Activated effector memory CD4-positive, alpha-beta T cell treated with anti-CD3 and anti-CD28 coated beads, Interleukin-2, amount 50 U/mL, for 16 hours (primary cell): ENCODE data around the gene CCDC191.

ENCODE experiments used
- DNase-seq: peaks from one replicate; pipeline ENCODE4 v3.0.0-alpha.2; 2020

CCDC191 gene, protein sequence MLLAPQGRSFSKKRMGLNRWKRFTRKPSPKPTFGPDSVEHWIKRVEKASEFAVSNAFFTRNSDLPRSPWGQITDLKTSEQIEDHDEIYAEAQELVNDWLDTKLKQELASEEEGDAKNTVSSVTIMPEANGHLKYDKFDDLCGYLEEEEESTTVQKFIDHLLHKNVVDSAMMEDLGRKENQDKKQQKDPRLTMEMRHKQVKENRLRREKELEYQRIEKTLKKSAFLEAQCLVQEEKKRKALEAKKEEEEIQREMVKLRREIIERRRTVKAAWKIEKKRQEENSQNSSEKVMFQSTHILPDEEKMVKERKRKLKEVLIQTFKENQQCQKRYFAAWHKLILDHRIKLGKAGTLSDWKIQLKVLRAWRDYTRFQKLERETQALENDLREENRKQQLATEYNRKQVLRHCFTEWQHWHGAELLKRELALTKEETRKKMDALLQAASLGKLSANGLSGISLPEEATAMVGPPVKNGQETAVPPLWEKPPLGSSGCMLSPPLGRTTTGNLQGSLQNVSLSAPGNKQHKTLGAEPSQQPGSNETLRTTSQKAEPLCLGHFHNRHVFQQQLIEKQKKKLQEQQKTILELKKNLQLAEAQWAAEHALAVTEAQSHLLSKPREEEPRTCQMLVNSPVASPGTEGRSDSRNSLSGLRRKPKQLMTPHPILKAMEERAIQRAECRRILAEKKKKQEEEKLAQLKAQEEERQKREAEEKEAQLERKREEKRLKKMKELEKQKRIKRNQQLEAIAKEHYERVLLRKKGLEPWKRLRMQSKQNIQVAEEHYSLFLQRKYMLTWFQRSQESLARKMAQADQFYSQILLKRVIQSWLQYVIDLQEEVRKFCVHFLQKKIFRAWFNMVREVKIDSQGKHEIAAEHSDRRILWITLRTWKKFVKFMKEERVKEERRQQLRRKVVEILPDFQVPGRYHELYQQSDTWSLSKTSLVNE

DNA sequence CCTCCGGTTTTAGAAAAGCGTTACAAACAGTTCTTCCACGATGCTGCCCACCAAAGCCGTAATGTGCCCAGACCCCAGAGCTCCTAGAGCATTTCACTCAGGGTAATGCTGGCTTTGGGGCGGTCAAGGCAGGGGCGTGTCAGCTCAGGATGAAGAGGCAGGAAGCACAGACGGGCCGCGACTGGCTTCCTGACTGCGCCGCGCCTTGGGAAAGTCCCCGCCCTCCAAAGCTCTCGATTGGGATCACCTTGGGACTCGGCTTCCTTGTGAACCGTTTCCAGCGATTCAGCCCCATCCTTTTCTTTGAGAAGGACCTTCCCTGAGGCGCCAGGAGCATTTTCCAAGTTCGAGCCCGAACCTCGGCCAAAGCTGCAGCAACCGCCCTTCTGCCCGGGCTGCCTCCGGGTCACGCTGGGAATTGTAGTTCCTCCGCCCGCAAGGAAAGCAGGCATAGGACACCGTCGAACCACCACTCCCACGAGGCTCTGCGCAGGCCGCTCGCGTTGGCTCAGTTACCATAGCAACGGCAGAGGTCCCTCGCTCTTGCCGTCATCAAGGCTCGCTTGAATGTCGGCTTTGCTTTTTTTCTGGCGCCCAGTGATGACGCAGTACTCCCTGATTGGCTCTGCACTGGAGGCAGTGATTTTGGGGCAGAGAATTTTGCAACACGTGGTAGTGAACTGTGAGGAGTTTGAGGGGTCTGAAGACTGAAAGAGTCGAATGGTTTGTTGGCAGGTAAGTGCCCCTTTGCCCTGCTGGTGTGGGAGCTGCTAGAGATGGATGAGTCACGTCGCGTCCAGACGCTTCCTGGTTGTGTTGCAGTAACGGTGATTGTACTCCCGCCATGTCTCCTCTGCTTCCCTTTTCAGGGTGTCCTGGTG is at the start of gene CCDC191, which contains the start of gene QTRT2:
CCDC191 (minus strand) TSS at position 397 of the 881 bp plus-strand sequence; CDS start at position 337, 60 bp downstream.
QTRT2 (plus strand) TSS at position 608 of the 881 bp plus-strand sequence. CDS start 8,521 bp downstream, outside the sequence.
- DNase-seq: peak; percentile 99

DNA sequence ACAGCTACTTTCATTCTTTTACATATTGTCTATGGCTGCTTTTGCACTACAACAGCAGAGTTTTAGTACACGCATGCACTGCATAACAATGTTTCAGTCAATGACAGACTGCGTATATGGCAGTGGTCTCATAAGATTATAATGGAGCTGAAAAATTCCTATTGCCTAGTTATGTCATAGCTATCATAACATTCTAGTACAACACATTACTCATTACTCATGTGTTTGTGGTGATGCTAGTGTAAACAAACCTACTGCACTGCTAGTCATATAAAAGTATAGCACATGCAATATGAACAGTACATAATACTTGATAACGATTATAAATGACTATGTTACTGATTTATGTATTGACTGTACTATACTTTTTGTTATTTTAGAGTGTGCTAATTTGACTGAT is 48.1 kb upstream of the CCDC191 start:
- no peak for DNase-seq

DNA sequence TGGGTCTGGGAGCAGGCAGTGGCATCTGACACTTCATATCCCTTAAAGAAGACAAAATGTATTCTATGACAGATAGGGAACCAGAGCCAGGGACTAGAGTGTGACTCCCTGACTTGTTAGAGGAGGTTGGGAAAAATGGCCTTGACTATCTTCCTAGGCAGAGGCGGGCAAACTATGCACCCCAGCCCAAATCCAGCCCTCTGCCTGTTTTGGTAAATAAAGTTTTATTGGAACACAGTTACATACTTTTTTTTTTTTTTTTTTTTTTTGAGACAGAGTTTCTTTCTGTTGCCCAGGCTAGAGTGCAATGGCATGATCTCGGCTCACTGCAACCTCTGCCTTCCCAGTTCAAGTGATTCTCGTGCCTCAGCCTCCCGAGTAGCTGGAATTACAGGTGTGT is 47.5 kb upstream of the CCDC191 start:
- no peak for DNase-seq

DNA sequence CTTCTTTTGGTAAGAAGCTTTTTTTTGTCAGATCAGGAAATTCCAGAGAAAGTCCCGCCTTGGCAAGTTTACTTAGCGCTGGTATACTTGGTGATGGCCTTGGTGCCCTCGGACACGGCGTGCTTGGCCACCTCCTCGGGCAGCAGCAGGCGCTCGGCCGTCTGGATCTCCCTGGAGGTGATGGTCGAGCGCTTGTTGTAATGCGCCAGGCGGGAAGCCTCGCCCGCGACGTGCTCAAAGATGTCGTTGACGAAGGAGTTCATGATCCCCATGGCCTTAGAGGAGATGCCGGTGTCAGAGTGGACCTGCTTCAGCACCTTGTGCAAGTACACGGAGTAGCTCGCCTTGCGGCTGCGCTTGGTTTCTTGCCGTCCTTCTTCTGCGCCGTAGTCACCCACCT is 46.9 kb upstream of the CCDC191 start:
- no peak for DNase-seq

DNA sequence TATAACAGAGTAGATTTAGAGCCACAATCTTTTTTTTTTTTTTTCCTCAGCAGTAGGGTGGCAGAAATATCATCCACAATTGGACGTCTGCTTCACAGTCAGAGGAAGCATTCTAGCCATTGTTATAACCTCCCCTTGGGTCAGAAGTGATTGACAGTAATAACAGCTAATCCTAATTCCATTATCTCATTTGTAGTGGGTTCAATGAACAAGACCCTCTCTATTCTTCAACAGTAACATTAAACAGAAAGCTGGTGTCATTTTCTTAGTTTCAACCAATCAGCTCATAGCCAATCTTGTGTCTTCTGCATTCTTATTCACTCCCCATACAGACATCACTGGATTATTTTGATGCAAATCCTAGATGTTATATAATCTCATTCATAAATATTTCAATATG is 44.8 kb upstream of the CCDC191 start:
- no peak for DNase-seq

DNA sequence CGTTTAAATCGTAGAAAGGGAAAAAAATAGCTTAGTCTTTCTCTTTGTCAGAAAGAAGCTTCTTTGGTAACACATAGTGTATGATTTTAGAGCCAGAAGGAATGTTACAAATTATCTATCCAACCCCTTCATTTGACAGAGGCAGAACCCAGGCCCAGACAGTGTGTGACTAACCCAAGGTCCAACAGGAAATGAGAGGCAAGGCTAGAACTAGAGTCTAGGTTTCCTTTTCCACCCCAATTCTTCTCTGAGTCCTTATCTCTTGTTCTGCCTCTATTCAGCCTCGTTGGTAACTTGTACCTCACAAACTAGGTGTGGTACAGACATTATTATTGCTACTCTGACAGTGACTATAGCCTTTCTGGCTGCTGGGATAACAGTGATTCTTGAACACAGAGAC is 39.5 kb upstream of the CCDC191 start:
- DNase-seq: no peak

DNA sequence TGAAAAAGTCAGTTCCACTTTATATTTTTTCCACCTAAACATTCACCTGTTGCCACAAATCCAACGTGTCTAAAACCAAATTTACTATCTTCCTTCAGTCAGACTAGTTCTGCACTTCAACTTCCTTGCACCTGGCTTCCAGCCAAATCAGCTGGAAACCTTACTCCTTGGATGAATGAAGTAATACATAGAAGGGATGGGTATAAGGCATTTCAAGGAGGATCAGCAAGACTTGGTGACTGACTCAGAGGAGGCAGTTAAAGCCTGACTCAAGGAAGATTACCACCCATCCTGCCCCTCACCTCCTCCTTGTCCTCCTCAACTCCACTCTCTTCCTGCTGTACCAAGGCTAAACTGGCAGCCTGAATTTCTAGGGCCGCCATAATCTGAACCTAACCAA is 37.3 kb upstream of the CCDC191 start:
- no peak for DNase-seq

DNA sequence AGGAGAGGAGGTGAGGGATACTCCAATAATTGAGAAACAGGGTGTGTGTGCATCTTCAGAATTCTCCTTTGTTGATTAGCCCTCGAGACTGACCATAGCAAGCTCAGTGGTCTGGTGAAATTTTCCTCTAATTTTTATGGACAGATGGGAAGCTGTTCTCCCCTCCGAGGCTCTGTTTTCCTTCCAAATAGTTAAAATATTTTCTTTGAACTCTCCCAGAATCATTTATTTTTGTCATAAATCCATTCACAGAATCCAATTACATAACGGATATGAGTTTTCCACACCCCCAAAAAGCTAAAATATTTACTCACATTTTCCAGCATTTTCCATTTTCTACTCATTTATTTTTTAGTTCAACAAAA is 36.7 kb upstream of the CCDC191 start:
- no peak for DNase-seq

DNA sequence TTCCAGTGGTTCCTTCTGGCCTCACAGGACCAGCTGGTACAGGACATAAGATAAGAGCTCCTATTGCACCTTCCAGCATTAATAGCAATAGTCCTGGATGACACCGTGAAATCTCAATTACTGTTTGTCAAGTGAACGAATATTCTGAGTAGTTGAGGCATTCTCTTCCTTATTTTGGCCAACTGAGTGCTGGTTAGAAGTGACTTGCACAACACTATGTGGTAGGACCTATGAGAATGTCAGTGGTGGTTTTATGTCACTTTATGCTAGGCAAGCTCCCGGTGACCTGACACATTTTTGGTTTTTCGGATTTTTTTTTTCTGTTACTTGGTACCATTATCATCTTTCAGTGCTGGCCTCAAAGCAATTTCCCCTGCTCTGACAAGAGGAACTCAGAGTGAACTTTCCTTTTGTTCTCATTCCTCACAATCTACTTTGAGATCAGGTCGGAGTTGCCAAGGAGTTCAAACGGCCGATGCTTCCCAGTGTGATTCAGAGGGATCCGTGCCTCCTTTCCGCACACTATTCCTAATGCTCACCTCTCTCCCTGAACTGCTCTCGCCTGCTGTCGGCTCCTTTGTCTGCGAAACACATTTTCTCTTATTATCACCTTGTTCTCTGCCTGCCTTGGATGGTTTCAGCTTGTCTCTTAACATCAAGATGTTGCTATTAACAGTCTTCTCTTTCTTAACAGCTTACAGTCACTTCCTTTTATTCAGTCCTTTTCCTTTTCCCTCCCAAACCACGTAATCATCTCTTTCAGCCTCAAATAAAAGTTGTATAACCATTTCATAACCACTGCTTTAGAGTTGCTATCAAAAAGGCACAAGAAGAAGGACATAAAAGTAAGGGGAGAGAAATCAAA is 36.1 kb upstream of the CCDC191 start:
- no peak for DNase-seq

DNA sequence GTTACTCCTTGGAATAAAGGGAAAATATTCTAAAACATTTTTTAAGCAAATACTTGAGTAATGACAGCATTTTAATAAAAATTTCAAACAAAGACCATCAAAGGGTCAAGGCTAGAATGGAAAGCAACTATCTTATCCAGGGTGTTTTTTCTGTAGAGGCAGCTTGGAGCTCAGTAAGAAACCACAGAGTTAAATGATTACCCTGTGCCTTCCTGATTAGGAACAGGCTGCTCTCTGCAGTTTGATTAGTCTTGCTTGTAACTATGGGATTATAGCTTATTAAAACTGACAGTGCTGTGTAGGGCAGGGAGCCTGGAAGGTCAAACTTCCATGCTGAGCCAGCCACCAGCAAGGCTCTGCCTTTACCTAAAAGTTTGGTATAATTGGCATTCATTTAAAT is 33.3 kb upstream of the CCDC191 start:
- DNase-seq: no peak

DNA sequence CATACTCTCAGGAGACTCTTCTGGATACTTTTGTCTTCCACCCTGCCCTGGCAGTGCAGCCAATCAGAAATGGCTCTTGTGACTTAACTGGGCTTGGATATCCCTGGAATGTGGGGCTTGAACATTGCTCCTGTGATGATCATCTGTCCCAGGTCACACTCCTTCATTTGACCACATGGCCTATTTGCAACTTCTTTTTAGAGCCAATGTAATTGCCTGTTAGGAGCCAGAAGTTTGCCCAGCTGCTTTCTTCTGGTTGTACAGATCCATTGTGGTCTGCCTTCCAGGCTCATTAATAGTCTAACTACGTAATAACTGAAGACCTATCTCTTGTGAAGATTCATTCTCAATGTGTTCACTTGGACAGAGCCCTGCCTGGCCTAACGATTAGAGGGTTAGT is 30.0 kb upstream of the CCDC191 start:
- DNase-seq: no peak

DNA sequence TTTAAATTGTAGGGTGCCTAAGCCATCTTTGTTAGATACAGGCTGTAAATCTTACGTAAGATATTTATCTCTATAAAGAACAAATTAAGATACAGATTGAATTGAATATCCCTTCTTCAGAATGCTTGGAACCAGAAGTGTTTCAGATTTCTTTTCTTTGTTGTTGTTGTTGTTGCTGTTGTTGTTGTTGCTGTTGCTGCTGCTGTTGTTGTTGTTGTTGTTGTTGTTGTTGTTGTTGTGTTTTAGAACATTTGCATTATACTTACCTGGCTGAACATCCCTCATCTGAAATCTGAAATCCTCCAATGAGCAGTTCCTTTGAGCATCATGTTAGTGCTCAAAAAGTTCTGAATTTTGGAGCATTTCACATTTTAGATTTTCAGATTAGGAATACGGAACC is 26.8 kb upstream of the CCDC191 start:
- no peak for DNase-seq

DNA sequence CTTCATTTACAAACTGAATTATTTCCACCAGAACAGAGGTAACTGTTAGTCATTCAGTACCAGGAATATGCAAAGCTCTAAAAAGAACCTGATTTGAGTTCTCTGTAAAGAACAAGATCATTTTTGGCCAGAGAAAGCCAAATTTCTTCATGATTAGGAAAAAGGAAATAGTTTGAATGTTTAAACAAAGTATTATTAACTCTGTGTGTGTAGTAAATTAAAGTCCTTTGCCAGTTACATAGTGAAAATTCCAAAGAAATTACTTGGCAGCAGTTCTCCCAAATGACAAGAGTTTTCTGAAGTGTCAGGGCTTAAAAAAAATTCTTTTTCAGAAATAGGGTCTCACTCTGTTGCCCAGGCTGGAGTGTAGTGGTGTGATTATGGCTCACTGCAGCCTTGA is 24.7 kb upstream of the CCDC191 start:
- no peak for DNase-seq

DNA sequence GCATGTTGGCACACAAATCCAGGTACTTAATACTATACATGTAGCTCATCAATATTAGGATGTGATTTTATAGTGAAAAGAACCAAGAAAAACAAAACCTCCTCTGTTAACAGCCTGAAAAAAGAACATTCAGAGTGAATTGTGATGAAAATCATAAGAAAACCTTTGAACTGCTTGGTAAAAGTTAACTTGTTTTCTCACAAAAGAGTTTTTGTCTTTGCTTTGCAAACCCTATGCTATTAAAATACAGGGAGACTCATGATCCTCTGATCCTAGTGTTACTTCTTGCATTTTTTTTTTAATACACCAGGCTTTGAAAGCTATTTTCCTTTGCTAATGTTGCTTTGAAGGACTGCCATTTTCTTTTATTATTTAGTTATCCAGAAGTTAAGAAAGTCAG is 23.9 kb upstream of the CCDC191 start:
- DNase-seq: no peak

DNA sequence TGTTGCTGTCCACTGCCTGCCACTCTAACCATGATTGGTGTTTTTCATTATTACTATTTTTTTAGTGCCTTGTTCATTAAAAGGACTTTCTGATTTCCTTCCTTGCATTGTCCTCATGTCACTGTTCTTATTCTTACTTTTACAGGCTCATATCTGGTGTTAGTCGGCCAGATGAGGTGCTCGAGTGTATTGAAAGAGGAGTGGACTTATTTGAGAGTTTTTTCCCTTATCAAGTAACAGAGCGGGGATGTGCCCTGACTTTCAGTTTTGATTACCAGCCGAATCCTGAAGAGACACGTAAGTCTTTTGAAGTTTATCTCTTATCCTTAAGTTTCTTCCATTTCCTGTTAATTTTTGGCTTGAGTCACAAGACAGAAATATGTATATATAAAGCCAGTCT is 23.4 kb upstream of the CCDC191 start:
- DNase-seq: no peak

DNA sequence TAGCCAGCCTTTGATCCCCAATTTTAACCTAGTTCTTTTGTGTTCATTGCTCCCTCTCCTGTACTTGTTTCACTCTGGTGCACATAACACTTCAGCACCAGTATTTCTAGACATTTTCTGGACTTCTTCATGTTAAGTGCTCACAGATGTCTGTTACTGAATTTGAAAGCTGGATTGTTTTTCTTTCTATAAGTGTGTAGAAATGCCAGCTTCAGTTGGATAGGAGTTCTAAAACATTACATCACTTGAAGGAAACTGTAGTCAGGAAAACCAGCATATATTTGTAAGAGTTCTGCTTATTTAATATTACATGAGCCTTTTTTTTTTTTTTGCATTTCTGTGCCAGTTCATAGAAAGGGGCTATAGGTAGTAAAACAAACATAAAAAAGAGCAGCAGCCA is 21.8 kb upstream of the CCDC191 start:
- no peak for DNase-seq

DNA sequence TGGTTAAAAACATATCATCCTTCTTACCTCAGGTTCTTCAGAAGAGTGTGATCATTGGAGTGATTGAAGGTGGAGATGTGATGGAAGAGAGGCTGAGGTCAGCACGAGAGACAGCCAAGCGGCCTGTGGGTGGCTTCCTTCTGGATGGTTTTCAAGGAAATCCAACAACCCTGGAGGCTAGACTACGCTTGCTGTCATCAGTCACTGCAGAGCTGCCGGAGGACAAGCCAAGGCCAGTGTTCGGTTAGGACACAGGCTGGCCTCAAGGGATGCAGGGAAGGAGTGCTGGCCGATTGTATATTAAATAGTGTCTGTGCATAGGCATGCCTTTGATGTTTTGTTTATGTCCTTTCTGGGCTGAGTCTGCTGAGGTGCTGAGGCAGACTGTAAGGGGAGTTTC is 20.4 kb upstream of the CCDC191 start:
- DNase-seq: no peak

DNA sequence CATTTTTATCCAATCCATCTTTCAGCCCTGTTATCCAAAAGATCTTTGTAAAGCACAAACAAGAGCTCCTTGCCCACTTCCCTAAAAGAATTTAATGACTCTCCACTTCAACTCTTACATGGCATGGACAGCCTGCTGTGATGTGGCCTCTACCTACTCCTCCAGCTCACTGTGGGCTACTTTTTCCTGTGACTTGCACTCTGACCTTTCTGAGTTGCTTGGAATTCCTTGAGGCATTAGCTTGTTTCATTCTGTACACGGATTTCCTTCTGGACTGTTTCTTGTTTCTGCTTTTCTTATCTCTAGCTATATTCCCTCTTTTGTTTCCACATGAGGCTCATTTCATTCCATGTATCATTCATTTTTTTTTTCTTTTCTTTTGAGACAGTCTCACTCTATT is 15.5 kb upstream of the CCDC191 start:
- DNase-seq: no peak

DNA sequence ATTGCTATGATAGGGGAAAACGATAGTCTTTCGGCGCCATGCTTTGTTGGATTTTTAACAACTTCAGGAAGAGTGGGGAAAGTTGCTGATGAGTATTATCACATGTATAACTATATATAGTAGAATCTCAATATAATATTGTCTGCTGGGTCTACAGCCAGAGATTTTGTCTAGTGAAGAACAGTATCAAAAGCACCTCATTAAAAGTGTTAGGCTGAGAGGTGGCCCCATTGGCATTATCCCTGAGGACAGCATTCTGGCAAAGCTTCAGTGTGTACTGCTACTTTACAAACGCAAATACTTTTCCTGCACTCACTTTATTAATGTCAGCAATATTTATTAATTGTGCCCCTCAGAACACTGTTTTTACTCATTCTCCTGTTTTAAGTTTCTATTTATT is 12.0 kb upstream of the CCDC191 start:
- DNase-seq: no peak

DNA sequence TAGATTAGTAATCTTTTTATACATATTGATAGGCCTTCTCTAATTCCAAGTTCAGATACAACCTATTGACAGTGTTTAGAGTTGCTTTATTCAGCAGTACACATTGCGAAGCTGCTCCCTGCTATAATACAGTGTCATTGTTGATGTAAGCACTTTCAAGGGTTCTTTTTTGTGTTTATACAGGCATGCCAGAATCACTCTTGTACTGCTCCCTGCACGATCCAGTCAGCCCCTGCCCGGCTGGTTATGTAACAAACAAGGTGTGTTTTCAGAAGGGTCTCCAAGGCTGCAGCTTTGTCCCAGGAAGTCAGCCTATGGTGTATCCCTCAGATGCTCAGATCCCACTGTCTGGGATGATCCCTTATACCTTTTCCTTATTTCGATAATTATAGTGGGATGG is 11.5 kb upstream of the CCDC191 start:
- no peak for DNase-seq

DNA sequence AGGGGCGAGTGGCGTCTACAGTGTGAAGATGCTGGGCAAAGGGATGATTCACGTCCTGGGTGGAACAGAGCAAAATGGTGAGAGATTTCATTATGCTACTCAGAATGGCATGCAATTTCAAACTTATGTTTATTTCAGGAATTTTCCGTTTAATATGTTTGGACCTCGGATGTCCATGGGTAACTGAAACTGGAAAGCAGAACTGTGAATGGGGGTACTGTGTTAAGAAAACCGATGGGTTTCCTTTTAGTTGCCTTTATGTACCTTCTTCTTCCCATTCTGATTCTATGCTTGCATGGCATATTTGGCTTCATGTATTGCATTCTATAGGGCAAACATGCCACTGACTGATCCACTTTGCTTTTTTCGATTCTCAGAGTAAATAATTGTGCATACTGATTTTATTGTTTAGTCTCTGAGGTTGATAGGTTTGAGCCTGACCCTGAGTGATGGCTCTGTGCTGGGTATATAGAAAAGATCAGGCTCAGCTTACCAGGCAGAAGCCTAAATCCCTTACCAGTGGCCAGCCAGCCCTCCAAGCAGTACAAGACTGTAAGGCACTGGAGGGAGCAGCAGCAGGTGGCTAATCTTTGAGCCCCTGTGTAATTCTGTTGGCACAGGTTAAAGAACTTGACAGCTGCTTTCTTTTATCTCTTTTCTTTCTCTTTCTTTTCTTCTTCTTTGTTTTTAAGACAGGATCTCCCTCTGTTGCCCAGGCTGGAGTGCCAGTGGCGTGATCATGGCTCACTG is 4.8 kb upstream of the CCDC191 start:
- no peak for DNase-seq
